ENCODE data around the gene TYSND1.
"Not testable (repeated sequence)": the region's sequence is repeated elsewhere in the genome, so short reads cannot be mapped to it uniquely, and the experiment has no call there.

Gene TYSND1

DNA sequence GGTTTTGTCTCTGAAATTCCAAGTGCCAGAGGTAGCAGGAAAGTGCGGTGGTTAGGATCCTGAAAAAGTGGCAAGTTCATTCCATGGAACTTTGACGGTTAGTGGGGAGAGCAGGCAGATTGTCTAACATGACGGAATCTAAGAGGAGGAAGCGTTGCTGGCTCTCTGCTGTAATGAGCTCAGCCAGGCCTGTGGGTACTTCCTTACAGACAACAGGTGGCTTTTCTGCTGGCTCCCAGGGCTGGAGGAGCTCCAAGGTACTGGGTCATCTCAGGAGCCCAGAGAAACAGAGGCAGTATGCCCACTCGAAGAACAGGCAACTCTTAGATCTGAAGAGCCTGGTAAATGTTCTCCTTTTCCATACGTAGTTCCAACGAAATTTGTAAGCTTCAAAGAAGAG, 10.8 kb downstream of the TYSND1 start:
- in situ Hi-C loops (cut with HindIII; ENCODE audit: low sequenced_read_pairs) = no loop called here

DNA sequence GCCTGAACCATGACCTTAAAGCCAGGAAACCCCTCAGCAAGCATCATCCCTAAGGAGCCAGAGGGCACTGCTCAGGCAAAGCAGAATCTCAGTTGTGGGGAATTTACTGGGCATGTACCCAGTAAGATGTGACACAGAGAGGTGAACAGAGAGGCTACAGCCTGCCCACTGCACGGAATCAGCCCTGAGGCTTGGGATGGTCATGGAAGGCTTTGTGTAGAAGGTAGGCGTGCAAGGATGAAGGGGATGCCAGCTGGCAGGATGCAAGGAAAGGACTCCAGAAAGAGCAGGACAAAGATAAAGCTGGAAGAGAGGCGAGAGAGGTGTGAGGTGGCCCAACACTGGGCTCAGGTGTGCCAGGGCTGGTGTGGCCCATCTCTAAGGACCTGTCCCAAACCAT, 11.5 kb downstream of the TYSND1 start:
- in situ Hi-C loops (cut with HindIII; ENCODE audit: low sequenced_read_pairs) = no loop called here

DNA sequence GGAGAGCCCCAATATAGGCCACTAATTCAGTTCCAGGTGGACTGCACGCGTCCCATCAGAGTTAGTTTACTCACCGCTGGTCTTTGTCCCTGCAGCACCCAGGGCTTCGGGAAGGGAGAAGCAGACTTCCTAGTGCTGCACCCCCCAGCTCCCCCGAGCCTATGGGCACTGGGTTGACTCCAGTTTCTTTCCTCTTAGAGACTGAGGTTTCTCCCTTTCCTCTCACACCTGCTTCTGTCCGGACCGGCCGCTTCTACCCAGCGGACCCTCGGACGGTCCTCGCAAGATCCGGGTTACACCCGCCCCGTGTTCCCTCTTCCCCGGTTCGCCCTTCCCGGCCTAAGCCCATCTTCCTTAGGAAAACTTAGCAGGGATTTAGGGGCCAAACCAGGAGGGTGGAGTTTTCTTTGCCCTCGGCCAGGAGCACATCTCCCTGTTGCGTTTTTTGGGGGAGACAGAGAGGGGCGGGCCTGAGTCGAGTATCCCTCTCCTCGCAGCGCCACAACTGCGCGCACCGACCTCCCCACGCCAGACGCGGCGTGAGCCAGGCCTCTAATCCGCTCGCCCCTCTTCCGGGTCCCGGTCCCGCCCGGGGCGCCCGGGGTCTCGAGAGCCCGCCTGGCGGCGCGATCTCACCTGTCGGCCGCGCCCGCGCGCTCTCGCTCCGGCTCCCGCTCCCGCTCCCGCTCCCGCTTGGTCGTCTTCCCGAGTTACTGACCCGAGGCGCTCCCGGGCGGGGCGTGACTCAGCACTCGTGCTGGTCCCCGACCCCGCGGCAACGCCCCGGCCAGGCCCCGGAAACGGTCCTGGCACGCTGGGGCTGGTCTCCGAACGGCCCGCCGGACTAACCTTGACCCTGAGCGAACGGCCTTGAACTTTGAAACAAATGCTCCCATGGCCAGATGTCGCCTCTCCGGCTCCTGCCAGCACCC, 14.1 kb downstream of the TYSND1 start, which contains the start of gene AIFM2:
AIFM2 (minus strand) TSS at position 728 of the 932 bp plus-strand sequence. CDS start 8,741 bp downstream, outside the sequence.
- in situ Hi-C loops (cut with HindIII; ENCODE audit: low sequenced_read_pairs) = no loop called here

DNA sequence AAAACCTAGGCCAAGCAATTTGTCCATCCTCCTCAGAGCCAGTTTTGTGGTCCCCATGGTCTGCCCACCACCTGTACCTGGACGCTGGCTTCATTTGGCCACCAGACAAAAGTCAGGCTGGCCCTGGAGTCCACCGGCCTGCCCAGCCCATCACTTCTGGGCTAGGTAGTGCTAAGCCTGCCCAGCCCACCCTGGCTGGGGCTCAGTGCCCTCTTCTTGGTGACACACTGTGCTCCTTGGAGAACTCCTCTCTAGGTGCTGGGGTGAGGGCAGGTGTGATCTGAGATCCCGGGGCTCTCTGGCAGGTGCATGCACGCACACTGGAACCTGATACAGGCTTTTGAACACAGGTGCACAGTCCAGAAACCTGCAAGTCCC, 15.0 kb downstream of the TYSND1 start:
- in situ Hi-C loops (cut with HindIII; ENCODE audit: low sequenced_read_pairs) = no loop called here

DNA sequence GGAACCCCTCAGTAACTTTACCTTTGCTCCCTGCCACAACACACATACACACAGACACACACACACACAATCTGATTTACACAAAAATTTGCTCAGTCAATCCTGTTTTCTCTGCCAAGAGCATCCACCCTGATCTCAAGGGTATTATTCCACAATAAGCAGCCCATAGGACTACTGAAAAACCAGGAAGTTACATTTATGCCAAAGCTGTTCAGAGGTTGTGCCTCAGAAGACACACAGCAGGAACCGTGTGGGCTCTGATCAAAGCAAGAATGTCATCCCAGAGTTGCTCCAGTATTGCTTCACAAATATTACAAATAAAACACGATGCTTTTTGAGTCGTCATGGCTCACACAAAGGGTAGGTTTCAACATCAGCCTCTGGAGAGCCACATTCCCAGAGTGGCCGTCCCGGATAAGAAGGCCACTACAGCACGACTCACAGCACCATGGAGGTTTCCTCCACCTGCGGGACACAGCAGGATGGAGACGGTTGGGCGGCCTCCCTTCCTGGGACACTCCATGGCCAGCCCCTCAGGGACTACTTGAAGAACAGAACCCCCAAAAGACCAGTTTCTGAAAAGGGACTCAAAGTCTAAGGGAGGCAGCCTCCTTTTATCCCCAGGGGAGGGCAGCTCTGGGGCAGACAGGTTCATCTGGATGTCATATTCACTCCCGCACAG, 15.5 kb downstream of the TYSND1 start:
- in situ Hi-C loops (cut with HindIII; ENCODE audit: low sequenced_read_pairs) = no loop called here

DNA sequence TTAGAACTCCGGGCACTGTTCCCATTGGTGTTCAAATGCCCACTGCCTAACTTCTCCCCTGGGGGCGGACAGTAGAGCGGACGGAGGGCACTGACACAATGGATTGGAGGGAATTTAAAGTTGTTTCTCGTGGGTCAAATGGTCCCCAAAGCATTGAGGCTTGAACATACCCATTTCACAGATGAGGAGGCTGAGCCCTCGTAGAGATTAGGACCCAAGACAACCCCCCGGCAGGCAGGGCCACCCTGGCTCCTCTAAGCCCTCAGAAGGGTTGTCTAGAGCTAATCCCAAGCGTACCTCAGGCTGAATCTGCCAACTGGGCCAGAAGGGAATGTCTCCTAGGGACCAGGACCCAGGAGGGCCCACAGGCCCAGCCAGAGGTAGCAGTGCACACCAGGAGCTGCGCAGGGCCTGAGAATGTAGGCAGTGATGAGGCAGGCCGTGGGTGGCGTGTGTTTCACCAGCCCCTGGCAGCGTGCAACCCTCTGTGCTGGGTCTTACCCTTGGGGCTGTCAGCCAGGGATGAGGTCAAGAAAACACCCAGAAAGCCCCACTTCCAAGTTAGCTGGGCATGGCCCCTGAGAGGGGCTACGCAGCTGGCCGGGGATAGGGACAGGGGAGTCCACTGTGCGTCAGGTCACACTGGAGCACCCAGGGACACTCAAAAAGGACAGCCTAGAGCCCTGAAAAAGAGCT, 19.7 kb downstream of the TYSND1 start:
- in situ Hi-C loops (cut with HindIII; ENCODE audit: low sequenced_read_pairs) = no loop called here

DNA sequence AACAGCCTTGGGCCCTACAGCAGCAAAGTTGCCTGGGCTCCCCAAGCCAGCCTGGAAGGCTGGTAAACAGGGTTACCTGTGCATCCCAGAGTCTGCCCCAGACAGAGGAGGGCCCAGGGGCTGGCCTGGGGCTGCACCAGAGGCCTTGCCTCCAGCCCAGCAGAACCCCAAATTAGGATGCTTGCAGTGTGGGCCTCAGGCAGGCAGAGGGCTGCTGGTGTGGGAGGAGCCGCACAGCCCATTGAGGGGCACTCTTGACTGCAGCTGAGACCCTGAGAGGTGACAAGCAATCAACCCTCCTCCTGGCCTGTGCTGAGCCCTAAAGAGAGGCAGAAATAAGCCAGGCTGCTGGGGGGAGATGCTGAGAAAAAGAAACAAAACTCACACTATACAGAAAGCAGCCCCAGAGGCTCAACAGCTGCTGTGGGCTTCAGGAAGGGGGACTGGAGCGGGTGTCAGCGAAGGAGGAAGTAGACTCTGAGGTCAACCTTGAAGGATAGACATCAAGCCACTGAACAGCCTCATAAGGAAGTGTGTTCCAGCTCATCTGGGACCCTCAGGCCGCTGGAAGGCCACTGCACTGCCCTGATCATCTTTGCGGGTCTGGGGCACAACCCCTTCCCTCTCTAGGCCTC, 20.5 kb downstream of the TYSND1 start:
- in situ Hi-C loops (cut with HindIII; ENCODE audit: low sequenced_read_pairs) = no loop called here

DNA sequence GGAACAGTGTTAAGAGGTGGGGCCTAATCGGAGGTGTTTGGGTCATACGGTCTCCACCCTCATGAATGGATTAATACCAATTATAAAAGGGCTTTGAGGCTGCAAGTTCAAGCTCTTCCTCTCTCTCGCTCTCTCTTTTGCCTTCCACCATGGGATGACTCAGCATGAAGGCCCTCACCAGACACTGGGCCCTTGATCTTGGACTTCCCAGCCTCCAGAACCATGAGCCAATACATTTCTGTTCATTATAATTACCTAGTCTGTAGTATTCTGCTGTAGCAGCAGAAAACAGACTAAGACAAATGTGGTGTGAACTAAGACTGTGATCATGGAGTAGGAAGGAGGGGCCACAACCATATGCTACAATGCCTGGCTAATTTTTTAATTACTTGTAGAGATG, 21.6 kb downstream of the TYSND1 start:
- in situ Hi-C loops (cut with HindIII; ENCODE audit: low sequenced_read_pairs) = no loop called here

DNA sequence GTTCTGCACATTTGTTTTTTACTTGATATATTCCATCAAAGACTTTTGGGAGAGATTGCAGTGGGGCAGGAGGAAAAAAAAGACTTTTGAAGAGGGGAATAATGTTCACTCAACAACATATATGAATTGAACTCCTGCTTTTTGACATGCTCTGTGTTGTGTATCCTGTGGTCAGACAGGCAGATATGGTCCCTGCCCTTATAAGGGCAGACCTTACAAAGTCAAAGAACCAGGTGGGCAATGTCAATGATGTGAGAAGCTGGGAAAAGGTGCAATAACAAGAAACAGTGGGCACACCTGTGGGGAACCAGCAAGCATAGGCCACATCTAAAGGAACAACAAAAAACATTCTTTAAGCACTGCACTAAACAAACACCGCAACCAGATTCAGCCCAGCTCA, 22.1 kb downstream of the TYSND1 start:
- in situ Hi-C loops (cut with HindIII; ENCODE audit: low sequenced_read_pairs) = no loop called here

DNA sequence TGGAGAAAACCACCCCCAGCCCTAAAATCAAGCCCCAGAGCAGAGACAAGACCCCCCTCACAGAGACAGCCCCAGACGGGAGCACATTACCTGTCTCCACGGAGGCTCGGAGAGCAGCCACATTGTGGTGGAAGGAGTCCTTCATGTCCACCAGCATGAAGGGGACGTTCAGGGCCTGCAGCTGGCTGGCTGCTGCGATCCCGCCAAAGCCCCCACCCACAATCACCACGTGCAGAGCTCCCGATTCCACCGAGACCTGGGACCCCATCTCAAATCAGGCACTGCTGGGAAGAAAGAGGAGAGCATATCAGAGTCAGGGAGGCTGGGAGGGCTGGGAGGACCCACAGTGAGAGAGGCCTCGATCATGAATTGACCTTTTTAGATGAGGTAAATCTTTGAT, 22.7 kb downstream of the TYSND1 start:
- in situ Hi-C loops (cut with HindIII; ENCODE audit: low sequenced_read_pairs) = no loop called here

DNA sequence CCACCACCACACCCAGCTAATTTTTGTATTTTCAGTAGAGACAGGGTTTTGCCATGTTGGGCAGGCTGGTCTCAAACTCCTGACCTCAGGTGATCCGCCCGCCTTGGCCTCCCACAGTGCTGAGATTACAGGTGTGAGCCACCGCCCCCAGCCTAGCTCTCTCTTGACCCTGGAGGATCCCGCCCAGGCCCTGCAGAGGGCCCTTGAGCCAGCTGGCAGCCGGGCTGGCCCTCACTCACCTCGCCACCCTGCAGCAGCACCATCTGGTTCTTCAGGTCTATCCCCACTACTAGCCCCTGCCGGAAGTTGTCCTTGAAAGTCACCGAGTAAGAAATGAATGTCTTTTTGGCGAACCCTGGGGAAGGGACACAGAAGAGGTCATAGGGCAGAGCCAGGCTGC, 23.3 kb downstream of the TYSND1 start:
- in situ Hi-C loops (cut with HindIII; ENCODE audit: low sequenced_read_pairs) = not testable (repeated sequence)

DNA sequence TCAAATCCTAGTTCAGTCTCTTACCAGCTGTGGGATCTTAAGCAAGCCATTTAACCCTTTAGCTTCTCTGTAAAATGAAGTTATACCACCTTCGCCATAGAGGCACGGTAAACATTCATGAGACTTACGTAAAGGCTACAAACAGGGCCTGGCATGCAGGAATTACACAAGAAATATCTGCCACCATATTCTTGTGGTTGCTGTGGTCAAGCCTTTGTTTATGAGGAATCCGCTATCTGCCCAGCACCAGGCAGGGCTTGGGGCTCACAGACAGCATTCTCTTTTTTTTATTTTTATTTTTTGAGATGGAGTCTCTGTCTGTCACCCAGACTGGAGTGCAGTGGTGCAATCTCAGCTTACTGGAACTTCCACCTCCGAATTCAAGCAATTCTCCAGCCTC, 23.8 kb downstream of the TYSND1 start:
- in situ Hi-C loops (cut with HindIII; ENCODE audit: low sequenced_read_pairs) = no loop called here

DNA sequence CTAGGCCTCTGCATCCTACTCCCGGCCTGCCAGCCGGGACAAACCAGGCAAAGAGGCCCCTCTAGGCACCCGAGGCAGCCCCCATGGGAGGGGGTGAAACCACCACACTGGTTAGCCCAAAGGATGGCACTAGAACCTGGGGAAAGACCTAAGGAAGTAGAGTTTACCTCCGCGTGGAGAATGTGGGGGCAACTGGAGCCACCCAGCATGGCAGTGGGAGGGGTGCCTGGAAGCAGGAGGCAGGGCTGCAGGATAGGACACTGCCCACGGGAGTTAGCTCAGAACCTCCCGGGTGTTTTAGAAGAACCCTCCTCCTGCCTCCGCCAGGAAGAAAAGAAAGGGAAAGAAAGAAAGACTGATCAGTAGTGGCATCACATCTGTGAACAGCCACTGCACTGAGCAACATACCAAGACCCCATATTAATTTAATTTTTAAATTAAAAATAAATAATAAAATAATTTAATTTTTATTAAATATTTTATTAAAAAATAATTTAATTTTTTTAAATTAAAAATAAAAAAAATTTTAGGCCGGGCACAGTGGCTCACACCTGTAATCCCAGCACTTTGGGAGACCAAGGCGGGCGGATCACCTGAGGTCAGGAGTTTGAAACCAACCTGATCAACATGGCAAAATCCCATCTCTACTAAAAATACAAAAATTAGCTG, 25.1 kb downstream of the TYSND1 start:
- in situ Hi-C loops (cut with HindIII; ENCODE audit: low sequenced_read_pairs) = no loop called here

DNA sequence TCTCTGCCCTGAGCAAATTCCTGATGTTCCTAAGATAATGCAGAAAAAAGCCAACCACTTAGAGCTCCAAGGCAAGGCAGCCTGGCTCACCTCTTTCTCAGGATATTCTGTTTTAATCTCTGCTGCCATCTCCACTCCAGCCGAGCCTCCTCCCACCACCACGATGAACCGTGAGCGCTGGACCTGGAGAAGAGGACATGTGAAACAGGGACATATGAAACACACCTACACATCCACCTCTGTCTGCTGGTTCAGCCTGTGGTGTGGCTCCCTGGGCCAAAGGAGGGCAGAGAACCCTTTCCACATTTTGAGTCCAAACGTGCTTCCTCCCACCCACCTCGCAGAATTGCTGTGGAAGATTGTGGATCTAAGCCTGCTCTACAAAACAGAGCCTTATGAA, 26.1 kb downstream of the TYSND1 start:
- in situ Hi-C loops (cut with HindIII; ENCODE audit: low sequenced_read_pairs) = no loop called here

DNA sequence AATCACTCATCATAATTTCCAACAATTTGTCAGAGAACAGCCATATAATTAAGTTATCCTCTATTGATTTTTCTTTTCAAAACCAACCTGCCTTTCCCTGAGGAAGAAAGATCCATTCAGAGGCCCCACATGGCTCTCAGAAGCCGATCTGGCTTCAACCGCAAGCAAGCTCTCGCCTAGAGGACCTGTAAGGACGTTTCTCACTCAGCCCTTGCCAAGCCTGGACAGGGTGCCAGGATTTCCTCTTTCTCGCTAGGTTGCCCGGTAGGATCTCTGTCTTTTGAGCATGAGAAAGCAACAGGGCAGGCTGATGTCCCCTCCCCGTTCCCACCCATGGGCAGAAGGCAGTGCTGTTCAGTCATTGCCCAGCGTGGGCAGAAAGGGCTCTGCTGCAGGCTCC, 26.9 kb downstream of the TYSND1 start:
- in situ Hi-C loops (cut with HindIII; ENCODE audit: low sequenced_read_pairs) = no loop called here

DNA sequence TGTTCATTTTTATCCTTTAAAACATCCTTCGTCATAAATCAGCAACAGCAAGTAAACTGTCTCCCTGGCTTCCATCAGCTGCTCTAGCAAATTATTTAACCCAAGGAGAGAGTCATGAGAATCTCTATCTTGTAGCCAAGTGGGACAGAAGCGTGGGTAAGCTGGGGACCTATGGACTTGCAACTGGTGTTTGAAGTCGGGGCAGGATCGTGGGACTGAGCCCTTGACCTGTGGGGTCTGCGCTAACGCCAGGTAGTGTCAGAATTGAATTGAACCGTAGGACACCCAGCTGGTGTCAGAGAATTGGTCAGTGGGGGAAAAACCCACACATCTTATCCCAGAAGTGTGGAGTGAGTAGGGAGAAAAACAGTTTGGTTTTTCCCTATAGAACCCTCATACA, 27.3 kb downstream of the TYSND1 start:
- in situ Hi-C loops (cut with HindIII; ENCODE audit: low sequenced_read_pairs) = no loop called here

DNA sequence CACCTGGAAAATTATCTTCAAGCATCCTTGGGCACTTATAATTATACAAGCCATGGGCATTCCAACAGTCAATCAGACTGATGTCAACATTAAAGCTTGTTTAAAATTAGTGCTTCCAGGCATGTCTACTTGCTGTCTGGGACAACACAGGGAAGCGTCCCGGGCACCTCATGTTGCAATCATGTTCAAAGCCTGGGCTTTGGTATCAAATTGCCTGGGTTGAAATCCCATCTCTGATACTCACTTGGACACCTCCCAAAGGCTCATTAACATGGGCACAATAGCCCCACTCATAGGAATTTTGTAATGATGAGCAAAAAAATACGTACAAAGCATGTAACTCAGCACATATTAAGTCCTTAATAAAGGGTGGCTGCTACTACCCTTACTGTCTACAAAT, 28.3 kb downstream of the TYSND1 start:
- in situ Hi-C loops (cut with HindIII; ENCODE audit: low sequenced_read_pairs) = no loop called here

DNA sequence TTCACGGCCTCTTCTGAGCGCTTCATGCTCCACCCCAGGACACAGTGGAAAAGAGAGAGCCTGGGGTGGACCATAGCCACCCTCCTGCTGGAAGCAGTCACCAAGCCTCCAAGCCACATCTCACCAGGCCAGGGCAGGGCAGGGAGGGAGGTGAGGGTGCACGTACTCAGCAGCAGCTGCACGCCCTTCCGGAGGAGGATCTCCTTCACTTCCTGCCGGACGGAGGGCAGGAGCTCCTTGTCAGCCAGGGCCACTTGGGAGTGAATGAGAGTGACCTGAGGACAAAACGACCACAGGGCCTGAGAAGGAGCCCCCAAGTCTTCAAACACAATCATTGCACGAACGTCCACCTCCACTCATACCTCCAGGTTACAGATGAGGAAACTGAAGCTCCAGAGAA, 28.9 kb downstream of the TYSND1 start:
- in situ Hi-C loops (cut with HindIII; ENCODE audit: low sequenced_read_pairs) = no loop called here

DNA sequence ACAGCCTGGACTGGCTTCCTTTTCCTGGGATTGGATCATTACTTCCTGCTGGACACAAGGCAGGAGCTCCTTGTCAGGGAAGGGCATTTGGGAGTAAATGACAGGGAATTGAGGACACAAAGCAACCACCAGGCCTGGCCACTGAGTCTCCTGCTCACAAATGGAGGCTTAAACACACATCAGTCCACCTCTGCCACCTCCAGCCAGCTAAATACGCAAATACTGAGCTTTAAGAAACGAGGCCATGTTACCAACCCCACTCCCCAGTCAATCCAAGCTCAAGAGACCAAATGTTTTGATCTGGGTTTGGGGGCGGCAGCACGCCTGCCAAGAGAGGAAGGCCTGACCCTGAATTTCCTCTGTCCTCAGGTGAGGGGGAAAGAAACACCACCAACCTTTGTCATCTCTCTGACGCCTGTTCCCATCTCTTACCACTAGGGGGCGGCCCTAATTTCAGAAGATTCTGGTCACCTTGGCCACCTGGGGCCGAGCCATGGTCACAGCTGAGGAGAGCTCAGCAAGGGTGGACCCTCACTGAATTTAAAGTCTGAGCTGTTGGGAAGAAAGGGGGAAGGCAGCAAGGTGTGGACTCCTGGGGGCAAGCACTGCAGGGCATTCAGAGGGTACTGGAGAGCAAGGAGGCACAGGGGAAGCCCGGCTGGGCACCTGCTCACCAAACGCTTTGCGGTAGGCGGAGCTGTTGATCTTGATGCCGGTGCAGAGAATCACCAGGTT, 30.4 kb downstream of the TYSND1 start:
- in situ Hi-C loops (cut with HindIII; ENCODE audit: low sequenced_read_pairs) = no loop called here

DNA sequence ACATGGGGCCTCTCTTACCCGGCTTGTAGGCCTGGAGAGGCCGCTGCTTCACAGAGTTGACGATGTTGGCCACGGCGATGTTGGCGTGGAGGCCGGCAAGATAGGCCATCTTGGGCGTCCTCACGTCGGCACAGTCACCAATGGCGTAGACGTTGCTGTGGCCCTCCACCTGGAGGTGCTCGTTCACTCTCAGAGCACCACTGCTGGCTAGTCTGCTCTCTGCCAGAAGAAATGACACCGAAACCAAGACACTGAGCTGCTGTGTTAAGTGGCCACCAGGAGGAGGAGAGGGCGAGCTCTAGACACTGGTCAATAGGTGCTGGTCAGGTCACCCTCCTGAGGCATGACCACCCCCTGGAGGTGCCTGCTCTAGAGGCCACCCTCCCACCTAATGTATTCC, 31.6 kb downstream of the TYSND1 start:
- in situ Hi-C loops (cut with HindIII; ENCODE audit: low sequenced_read_pairs) = no loop called here
